ENCODE results near the gene POLR2E. TPM values are rescaled to one million over a fixed set of nuclear protein-coding genes. Genes with fewer than 3 reads are reported as not detected.

Gene POLR2E
- total and polyA plus RNA-seq, 10 of the 15 experiments (the other 5 are each of a cell fraction or from before 2014, with no cell fraction given): 4.0 to 487 (median 200) TPM

DNA sequence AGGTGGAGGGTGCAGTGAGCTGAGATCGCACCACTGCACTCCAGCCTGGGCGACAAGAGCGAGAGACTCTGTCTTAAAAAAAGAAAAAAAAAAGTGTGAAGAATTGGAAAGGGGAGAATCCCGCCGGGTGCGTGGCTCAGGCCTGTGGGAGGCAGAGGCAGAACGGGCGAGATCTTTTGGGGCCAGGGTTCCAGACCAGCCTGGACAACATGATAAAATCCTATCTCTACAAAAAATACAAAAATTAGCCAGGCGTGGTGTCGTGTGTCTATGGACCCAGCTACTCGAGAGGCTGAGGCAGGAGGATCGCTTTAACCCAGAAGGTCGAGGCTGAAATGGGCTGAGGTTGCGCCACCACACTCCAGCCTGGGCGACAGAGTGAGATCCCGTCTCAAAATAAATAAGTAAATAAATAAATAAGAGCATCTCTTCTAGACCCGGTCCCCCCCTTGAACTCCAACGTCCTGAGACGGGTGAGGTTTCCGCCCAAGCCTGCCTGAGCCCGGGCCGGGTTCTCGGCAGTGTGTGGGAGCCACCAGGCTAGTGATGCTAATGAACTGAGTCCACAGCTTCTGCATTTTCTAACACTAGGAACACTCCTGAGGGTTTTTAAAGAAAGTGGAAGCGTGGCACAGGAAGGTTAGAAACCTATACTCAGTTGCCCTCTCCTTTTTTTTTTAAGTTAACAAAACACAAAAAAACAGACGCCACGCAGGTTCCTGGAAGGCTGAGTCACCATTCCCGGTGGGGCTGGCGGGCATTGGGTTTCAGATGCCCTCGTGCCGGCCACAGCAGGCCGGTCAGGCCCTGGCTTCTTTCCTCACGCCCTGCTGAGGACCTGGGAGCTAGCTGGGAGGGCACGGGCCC, 30.7 kb upstream of the POLR2E start (continued):
- TF ChIP-seq ASH2L (IDR thresholded peaks at IDR 0.05; ENCODE audit: borderline replicate concordance, low read depth) (no peak), MEF2A (IDR thresholded peaks at IDR 0.05; ENCODE audit: insufficient read depth, low read depth, low read length) (no peak), MXI1 (IDR thresholded peaks at IDR 0.05; ENCODE audit: low read depth, low read length) (no peak)
- TF ChIP-seq, protein P1, sequence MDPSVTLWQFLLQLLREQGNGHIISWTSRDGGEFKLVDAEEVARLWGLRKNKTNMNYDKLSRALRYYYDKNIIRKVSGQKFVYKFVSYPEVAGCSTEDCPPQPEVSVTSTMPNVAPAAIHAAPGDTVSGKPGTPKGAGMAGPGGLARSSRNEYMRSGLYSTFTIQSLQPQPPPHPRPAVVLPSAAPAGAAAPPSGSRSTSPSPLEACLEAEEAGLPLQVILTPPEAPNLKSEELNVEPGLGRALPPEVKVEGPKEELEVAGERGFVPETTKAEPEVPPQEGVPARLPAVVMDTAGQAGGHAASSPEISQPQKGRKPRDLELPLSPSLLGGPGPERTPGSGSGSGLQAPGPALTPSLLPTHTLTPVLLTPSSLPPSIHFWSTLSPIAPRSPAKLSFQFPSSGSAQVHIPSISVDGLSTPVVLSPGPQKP (IDR thresholded peaks at IDR 0.05; ENCODE audit: low read depth, low read length): no peak
- TF ChIP-seq, protein P2, sequence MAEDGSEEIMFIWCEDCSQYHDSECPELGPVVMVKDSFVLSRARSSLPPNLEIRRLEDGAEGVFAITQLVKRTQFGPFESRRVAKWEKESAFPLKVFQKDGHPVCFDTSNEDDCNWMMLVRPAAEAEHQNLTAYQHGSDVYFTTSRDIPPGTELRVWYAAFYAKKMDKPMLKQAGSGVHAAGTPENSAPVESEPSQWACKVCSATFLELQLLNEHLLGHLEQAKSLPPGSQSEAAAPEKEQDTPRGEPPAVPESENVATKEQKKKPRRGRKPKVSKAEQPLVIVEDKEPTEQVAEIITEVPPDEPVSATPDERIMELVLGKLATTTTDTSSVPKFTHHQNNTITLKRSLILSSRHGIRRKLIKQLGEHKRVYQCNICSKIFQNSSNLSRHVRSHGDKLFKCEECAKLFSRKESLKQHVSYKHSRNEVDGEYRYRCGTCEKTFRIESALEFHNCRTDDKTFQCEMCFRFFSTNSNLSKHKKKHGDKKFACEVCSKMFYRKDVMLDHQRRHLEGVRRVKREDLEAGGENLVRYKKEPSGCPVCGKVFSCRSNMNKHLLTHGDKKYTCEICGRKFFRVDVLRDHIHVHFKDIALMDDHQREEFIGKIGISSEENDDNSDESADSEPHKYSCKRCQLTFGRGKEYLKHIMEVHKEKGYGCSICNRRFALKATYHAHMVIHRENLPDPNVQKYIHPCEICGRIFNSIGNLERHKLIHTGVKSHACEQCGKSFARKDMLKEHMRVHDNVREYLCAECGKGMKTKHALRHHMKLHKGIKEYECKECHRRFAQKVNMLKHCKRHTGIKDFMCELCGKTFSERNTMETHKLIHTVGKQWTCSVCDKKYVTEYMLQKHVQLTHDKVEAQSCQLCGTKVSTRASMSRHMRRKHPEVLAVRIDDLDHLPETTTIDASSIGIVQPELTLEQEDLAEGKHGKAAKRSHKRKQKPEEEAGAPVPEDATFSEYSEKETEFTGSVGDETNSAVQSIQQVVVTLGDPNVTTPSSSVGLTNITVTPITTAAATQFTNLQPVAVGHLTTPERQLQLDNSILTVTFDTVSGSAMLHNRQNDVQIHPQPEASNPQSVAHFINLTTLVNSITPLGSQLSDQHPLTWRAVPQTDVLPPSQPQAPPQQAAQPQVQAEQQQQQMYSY (CRISPR knock-in tag; IDR thresholded peaks at IDR 0.05): no peak
- TF ChIP-seq, protein P3, sequence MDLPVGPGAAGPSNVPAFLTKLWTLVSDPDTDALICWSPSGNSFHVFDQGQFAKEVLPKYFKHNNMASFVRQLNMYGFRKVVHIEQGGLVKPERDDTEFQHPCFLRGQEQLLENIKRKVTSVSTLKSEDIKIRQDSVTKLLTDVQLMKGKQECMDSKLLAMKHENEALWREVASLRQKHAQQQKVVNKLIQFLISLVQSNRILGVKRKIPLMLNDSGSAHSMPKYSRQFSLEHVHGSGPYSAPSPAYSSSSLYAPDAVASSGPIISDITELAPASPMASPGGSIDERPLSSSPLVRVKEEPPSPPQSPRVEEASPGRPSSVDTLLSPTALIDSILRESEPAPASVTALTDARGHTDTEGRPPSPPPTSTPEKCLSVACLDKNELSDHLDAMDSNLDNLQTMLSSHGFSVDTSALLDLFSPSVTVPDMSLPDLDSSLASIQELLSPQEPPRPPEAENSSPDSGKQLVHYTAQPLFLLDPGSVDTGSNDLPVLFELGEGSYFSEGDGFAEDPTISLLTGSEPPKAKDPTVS (IDR thresholded peaks at IDR 0.05; ENCODE audit: low read depth, low read length): no peak

Data from GM12878 (cell line).